ENCODE results near the gene SH3RF1.

SH3RF1 gene

DNA sequence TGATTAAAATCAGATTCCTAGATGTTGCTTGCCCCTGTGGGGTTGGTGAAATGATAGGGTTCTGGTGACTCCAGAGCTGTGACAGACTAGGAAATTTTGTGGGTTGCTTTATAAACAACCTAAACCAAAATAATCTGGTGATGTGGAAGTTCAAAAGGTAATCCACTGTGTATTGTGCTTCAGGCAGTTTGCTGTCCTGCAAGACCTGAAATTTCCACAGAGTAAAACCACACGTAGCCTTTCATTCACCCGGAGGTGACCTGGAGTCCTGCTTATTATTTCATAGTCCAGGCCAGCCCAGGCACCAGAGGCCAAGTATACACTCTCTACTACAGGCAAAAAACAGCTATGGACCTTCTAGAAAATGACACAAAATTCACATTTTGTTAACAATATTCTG lies 146.1 kb downstream of the SH3RF1 start:
- Histone ChIP-seq H3K4me1 (ENCODE audit: control insufficient read depth, insufficient read depth, low read length) (peaks cover 6% of the 10 kb centered on the region), H3K27me3 (ENCODE audit: control insufficient read depth, insufficient read depth, low read length) (no peaks in the 10 kb centered on the region), H3K4me3 (ENCODE audit: low read length) (no peak overlapping the region), H3K9me3 (ENCODE audit: control insufficient read depth, low read length) (no peaks in the 10 kb centered on the region), H3K36me3 (ENCODE audit: control insufficient read depth, insufficient read depth, low read length) (no peaks in the 10 kb centered on the region), H3K9ac (ENCODE audit: low read length) (no peak overlapping the region)

DNA sequence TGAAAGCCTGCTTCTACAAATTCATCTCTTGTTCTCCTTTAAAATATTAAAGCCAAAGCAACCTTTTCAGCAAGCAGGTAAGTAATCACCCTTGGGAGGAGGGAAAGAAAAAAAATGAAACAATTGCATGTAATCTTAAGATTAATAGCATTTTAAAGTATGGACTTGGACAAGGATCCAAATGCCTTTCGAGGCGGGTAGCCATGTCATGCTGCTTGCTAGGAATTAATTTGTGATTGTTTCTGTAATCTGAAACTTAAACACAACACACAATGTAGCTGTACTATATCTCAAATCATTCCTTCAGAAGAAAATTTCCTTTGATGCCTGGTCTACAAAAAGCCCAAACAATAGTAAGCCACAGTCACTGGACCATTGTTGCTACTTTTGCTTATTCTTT lies 148.3 kb downstream of the SH3RF1 start:
- H3K4me1 ChIP-seq (ENCODE audit: control insufficient read depth, insufficient read depth, low read length) = peaks cover 6% of the 10 kb centered on the region
- no peak overlapping the region for H3K4me3 ChIP-seq (ENCODE audit: low read length)
- no peak overlapping the region for H3K9ac ChIP-seq (ENCODE audit: low read length)
- H3K36me3 ChIP-seq (ENCODE audit: control insufficient read depth, insufficient read depth, low read length) = no peaks in the 10 kb centered on the region
- no peaks in the 10 kb centered on the region for H3K27me3 ChIP-seq (ENCODE audit: control insufficient read depth, insufficient read depth, low read length)
- no peaks in the 10 kb centered on the region for H3K9me3 ChIP-seq (ENCODE audit: control insufficient read depth, low read length)

DNA sequence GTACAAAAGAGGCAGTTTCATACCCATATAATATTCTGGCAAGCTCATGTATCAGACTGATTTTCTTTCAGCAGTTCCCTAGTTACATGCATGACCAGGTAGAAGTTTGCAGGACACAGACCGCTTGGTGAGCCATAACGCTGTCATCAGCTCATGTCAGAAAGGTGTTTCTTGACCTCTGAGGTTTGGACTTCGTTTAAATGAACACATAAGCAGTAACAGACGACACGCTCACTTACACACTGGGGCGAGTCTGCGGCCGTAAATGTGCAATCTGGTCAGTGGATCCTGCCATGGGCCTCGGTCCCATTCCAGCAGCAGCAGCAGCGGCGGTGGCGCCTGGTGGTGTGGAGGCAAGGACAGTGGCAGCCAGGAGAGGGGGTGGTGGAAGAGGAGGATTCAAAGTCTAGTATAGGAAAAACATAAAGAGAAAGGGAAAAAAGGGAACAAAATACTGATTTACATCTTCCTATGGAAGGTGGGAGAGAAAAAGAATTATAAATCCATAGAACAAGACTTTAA lies 148.8 kb downstream of the SH3RF1 start:
- peaks cover under 1% of the 10 kb centered on the region for H3K36me3 ChIP-seq (ENCODE audit: control insufficient read depth, insufficient read depth, low read length)
- no peak overlapping the region for H3K9ac ChIP-seq (ENCODE audit: low read length)
- no peaks in the 10 kb centered on the region for H3K27me3 ChIP-seq (ENCODE audit: control insufficient read depth, insufficient read depth, low read length)
- peaks cover 6% of the 10 kb centered on the region for H3K4me1 ChIP-seq (ENCODE audit: control insufficient read depth, insufficient read depth, low read length)
- H3K4me3 ChIP-seq (ENCODE audit: low read length) = no peak overlapping the region
- no peaks in the 10 kb centered on the region for H3K9me3 ChIP-seq (ENCODE audit: control insufficient read depth, low read length)

DNA sequence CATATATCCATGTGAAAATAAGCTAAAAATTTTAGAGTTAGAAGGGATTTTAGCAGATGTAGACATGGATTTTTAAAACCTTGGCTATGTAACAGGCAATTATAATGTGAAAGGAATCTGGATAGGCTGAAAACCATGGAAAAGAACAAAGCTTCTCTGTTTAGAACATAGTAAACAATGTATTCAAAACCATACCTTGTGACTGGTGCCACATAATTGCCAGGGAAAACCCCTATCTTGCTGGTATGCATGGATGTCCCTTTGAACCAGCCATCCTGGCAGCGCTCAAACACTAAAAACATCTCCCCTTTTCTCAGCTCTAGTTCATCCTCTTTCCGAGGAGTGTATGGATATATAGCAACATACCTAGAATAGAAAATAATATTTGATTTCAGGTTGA lies 150.1 kb downstream of the SH3RF1 start:
- Histone ChIP-seq H3K9ac (ENCODE audit: low read length) (no peak overlapping the region), H3K4me3 (ENCODE audit: low read length) (no peak overlapping the region), H3K9me3 (ENCODE audit: control insufficient read depth, low read length) (no peaks in the 10 kb centered on the region), H3K36me3 (ENCODE audit: control insufficient read depth, insufficient read depth, low read length) (peaks cover 9% of the 10 kb centered on the region), H3K4me1 (ENCODE audit: control insufficient read depth, insufficient read depth, low read length) (peaks cover 16% of the 10 kb centered on the region), H3K27me3 (ENCODE audit: control insufficient read depth, insufficient read depth, low read length) (no peaks in the 10 kb centered on the region)

DNA sequence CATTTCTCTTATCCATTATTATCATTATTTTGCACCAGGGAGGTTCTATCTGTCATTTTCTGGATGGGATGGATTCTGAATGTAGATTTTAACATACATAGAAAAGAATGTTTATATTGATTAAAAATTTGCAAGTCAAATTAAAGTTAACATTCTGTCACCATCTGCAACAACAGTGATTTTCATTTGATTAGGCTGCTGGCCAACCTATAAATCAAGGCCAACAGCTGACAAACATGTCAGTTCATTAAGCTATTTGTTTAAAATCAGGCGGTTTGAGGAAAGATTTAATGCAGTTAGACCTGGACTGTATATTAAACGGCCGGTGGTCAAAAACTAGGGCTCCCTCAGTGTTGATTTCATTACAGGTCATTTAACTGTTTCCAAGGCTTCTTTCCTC lies 151.2 kb downstream of the SH3RF1 start:
- no peak overlapping the region for H3K4me3 ChIP-seq (ENCODE audit: low read length)
- H3K27me3 ChIP-seq (ENCODE audit: control insufficient read depth, insufficient read depth, low read length) = no peaks in the 10 kb centered on the region
- no peak overlapping the region for H3K9ac ChIP-seq (ENCODE audit: low read length)
- H3K4me1 ChIP-seq (ENCODE audit: control insufficient read depth, insufficient read depth, low read length) = peaks cover 26% of the 10 kb centered on the region
- peaks cover 9% of the 10 kb centered on the region for H3K36me3 ChIP-seq (ENCODE audit: control insufficient read depth, insufficient read depth, low read length)
- H3K9me3 ChIP-seq (ENCODE audit: control insufficient read depth, low read length) = no peaks in the 10 kb centered on the region

DNA sequence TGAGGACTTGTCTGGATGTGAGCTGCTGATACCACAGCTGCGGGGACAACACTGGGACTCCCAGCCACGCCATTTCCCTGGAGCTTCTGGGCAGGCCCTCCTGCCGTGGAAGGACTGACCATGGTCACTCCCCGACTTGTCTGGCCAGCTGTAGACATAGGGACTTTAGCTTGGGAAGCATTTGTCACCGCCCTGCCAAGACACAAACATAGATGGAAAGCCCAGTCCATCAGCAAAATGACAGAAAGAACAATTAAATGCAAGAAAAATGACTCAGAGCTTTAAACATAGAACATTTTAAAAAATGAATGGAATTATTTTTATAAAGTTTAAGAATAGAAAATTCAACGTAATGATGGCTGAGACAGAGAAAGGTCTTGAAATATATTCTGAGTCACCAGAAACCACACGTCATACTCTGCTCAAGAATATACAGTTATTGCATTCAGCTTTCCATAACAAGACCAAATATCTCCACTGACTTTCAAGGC lies 153.1 kb downstream of the SH3RF1 start:
- Histone ChIP-seq H3K4me3 (ENCODE audit: low read length) (no peak overlapping the region), H3K9ac (ENCODE audit: low read length) (no peak overlapping the region), H3K36me3 (ENCODE audit: control insufficient read depth, insufficient read depth, low read length) (peaks cover 14% of the 10 kb centered on the region), H3K4me1 (ENCODE audit: control insufficient read depth, insufficient read depth, low read length) (peaks cover 26% of the 10 kb centered on the region), H3K27me3 (ENCODE audit: control insufficient read depth, insufficient read depth, low read length) (no peaks in the 10 kb centered on the region), H3K9me3 (ENCODE audit: control insufficient read depth, low read length) (no peaks in the 10 kb centered on the region)

DNA sequence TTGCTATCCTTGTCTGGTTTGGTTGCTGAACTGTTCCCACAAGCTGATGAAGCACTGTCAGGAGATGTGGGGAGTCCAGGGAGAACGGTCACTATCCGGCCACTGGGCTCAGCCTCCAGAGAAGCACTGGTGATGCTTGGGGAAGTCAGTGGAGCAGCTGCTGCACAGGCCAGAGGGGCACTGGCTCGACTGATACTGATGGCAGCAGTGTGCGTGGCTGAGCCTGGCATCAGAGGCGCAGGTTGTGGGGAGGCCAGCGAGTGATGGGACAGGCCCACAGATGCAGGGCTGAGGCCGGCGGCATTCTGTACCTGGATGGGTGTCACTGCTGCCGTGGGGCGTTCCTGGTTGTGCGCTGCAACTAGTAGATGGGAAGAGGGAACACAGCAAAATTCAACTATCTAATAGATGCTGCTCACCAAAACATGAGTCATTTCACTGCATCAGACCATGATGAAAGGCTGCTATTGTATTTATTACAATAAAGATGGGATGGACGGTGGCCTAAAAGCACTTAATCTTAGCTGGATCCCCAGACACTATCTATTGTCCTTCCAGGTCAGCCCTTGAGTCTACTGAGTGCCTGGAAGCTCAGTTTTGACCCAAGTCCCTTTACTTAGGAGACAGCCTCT lies 154.4 kb downstream of the SH3RF1 start:
- peaks cover 25% of the 10 kb centered on the region for H3K4me1 ChIP-seq (ENCODE audit: control insufficient read depth, insufficient read depth, low read length)
- no peak overlapping the region for H3K9ac ChIP-seq (ENCODE audit: low read length)
- no peaks in the 10 kb centered on the region for H3K27me3 ChIP-seq (ENCODE audit: control insufficient read depth, insufficient read depth, low read length)
- H3K4me3 ChIP-seq (ENCODE audit: low read length) = no peak overlapping the region
- H3K9me3 ChIP-seq (ENCODE audit: control insufficient read depth, low read length) = no peaks in the 10 kb centered on the region
- H3K36me3 ChIP-seq (ENCODE audit: control insufficient read depth, insufficient read depth, low read length) = peaks cover 14% of the 10 kb centered on the region

DNA sequence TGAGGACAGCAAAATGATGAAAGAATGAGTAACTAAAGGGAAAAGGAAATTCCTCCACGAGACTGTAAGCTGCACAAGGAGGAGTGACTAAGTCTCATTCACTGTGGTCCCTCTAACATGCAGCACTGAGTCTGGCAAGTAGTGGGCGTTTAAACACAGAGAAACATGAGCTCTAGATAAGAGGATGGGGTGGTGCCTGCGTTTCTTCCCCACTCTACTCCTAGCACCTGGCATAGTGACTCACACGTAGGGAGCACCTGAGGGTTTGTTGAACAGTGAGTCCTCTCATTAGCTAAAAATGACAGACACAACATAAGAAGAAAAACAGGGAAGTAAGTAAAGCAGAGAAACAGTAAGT lies 154.9 kb downstream of the SH3RF1 start:
- H3K27me3 ChIP-seq (ENCODE audit: control insufficient read depth, insufficient read depth, low read length) = no peaks in the 10 kb centered on the region
- H3K4me1 ChIP-seq (ENCODE audit: control insufficient read depth, insufficient read depth, low read length) = peaks cover 20% of the 10 kb centered on the region
- H3K36me3 ChIP-seq (ENCODE audit: control insufficient read depth, insufficient read depth, low read length) = peaks cover 14% of the 10 kb centered on the region
- H3K9ac ChIP-seq (ENCODE audit: low read length) = no peak overlapping the region
- H3K9me3 ChIP-seq (ENCODE audit: control insufficient read depth, low read length) = no peaks in the 10 kb centered on the region
- H3K4me3 ChIP-seq (ENCODE audit: low read length) = no peak overlapping the region

DNA sequence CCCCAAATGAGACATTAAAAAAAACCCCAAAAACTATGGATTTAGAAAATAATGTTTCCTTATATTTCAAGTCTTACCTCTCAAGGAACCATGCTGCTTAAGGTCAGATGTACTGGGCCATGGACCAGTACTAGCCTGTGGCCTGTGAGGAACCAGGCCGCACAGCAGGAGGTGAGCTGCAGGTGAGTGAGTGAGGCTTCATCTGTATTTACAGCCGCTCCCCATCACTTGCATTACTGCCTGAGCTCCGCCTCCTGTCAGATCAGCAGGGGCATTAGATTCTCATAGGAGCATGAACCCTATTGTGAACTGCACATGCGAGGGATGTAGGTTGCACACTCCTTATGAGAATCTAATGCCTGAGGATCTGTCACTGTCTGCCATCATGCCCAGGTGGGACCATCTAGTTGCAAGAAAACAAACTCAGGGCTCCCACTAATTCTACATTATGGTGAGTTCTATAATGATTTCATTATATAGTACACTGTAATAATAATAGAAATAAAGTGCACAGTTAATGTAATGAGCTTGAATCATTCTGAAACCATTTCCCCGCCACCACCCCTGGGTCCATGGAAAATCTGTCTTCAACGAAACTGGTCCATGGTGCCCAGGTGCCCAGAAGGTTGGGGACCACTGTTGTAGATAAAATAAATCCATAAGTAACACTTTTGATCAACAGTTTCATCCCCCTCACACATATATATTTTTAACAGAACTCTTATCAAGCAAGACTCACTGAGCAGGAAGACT lies 155.4 kb downstream of the SH3RF1 start:
- Histone ChIP-seq H3K4me1 (ENCODE audit: control insufficient read depth, insufficient read depth, low read length) (peaks cover 20% of the 10 kb centered on the region), H3K4me3 (ENCODE audit: low read length) (no peak overlapping the region), H3K36me3 (ENCODE audit: control insufficient read depth, insufficient read depth, low read length) (peaks cover 14% of the 10 kb centered on the region), H3K9ac (ENCODE audit: low read length) (no peak overlapping the region), H3K27me3 (ENCODE audit: control insufficient read depth, insufficient read depth, low read length) (no peaks in the 10 kb centered on the region), H3K9me3 (ENCODE audit: control insufficient read depth, low read length) (no peaks in the 10 kb centered on the region)

DNA sequence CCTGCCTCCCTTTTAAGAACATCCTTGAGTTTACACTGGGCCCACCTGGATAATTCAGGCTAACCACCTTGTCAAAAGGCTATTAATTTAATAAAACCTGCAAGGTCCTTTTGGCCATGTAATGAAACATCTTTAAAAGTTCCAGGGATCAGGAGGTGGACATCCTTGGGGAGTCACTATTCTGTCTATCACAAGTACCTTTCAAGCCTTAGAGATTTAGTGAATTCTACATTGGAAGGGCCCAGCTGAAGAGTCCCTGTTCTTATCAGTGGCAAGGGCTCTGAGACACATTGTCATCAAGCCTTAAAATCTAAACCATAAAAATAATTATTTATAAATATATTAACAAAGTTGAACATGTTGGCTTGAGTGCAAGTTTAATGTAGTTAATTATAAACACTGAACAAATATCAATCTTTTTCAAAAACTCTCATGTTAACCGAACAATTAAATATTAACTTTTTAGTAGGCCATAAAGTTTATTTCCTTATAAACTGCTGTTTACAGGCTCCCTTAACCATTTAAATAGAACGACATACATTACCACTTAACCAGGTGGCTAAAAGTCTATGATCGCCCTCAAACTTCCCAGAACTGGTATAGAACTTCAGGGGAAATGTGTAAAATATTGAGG lies 156.3 kb downstream of the SH3RF1 start:
- Histone ChIP-seq H3K9me3 (ENCODE audit: control insufficient read depth, low read length) (no peaks in the 10 kb centered on the region), H3K27me3 (ENCODE audit: control insufficient read depth, insufficient read depth, low read length) (no peaks in the 10 kb centered on the region), H3K4me1 (ENCODE audit: control insufficient read depth, insufficient read depth, low read length) (peaks cover 20% of the 10 kb centered on the region), H3K36me3 (ENCODE audit: control insufficient read depth, insufficient read depth, low read length) (peaks cover 14% of the 10 kb centered on the region), H3K4me3 (ENCODE audit: low read length) (no peak overlapping the region), H3K9ac (ENCODE audit: low read length) (no peak overlapping the region)

DNA sequence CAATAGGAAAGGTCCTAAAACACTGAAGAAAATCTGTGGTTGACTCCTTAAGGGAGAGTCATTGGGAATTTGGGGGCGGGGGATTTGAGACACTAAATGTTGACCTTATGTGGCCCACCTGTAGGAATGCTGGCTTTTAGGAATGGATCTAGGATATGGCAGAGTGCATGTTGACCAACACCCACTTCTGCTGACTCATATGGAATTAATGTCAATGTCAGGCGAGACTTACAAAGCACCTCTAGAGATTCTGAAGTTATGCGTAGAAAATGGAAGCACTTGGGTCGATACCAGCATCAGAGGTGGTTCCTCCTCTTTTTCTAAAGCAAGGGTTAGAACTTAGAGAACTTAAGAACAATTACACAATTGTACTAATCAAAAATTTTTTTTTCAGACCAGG lies 160.1 kb downstream of the SH3RF1 start:
- Histone ChIP-seq H3K27me3 (ENCODE audit: control insufficient read depth, insufficient read depth, low read length) (no peaks in the 10 kb centered on the region), H3K9ac (ENCODE audit: low read length) (no peak overlapping the region), H3K9me3 (ENCODE audit: control insufficient read depth, low read length) (no peaks in the 10 kb centered on the region), H3K36me3 (ENCODE audit: control insufficient read depth, insufficient read depth, low read length) (peaks cover 11% of the 10 kb centered on the region), H3K4me3 (ENCODE audit: low read length) (no peak overlapping the region), H3K4me1 (ENCODE audit: control insufficient read depth, insufficient read depth, low read length) (peaks cover 10% of the 10 kb centered on the region)

DNA sequence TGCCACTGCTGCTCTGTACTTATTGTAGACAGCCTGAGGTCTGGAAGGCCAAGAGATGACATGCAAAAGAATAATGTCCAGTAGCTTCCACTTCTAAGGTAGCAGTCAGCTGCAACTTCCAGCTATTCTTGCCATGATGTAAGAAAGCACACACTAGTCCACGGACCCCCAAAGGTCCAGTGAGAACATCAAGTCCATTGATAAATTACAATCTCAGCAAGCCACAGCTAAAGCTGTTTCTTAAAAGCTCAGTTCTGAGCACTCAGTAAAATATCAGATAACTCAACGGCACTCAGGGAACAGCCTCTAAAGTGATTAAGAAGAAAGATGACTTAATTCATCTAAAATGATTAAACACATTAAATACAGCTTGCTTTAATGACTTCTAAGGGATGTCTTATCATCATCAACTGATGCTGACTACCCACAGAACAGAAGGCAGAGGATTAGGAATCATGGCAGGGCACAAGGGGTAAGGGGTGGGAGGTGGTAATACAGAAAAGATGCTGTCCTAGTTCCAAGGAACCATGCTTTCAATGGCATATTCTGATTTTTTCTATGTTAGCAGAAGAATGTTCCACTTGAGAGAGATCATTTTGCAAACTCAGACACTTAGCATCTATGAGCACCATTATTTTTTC lies 161.6 kb downstream of the SH3RF1 start:
- Histone ChIP-seq H3K9ac (ENCODE audit: low read length) (no peak overlapping the region), H3K9me3 (ENCODE audit: control insufficient read depth, low read length) (no peaks in the 10 kb centered on the region), H3K27me3 (ENCODE audit: control insufficient read depth, insufficient read depth, low read length) (no peaks in the 10 kb centered on the region), H3K4me3 (ENCODE audit: low read length) (no peak overlapping the region), H3K4me1 (ENCODE audit: control insufficient read depth, insufficient read depth, low read length) (no peaks in the 10 kb centered on the region), H3K36me3 (ENCODE audit: control insufficient read depth, insufficient read depth, low read length) (peaks cover 11% of the 10 kb centered on the region)

Measured in mucosa of stomach (tissue), 1 donor.